Activated naive CD4-positive, alpha-beta T cell treated with anti-CD3 and anti-CD28 coated beads, Interleukin-2, amount 10 ng/mL, durations not matched to agents 7 days and 5 days (primary cell): ENCODE data around the gene PPEF1.

Experiments used
- CTCF ChIA-PET: fragments of 350-600 bp; sonication (Branson Sonifier 250); formaldehyde crosslinking; loops from one replicate; lab custom pipeline; 2021; ENCODE audit warnings: antibody characterized with exemption; lab: Charles Lee
- DNase-seq: peaks from one replicate; pipeline ENCODE4 v3.0.0-alpha.2; 2020
- H3K27ac Mint-ChIP-seq: one replicate; pipeline ENCODE4 v1.8.0; 2021; ENCODE audit warnings: mild to moderate bottlenecking, moderate library complexity, mixed read lengths
- H3K27me3 Mint-ChIP-seq: one replicate; pipeline ENCODE4 v1.8.0; 2021; ENCODE audit warnings: mild to moderate bottlenecking, mixed read lengths
- H3K36me3 Mint-ChIP-seq: one replicate; pipeline ENCODE4 v1.8.0; 2021; ENCODE audit warnings: mixed read lengths
- H3K4me1 Mint-ChIP-seq: one replicate; pipeline ENCODE4 v1.8.0; 2021; ENCODE audit warnings: mixed read lengths
- H3K4me3 Mint-ChIP-seq: one replicate; pipeline ENCODE4 v1.8.0; 2021; ENCODE audit warnings: mild to moderate bottlenecking, moderate library complexity, mixed read lengths
- H3K9me3 Mint-ChIP-seq: one replicate; pipeline ENCODE4 v1.8.0; 2021; ENCODE audit warnings: mixed read lengths

PPEF1 gene

GRCh38 chrX:18707426-18708049 is at the start of gene PPEF1:
Gene PPEF1, plus strand, starts transcription at chrX:18707645. Its CDS starts 136 bp downstream, at chrX:18707781.
- Mint-ChIP-seq H3K4me1 (no peaks in the 10 kb centered on the region), H3K36me3 (no peaks in the 10 kb centered on the region), H3K4me3 (no peak within 1 kb of the TSS), H3K27ac (no peak within 1 kb of the TSS), H3K9me3 (no peaks in the 10 kb centered on the region), H3K27me3 (no peaks in the 10 kb centered on the region)
- no peak for DNase-seq
- CTCF ChIA-PET: no interaction called here

GRCh38 chrX:18661273-18661672 is 46.2 kb upstream of the PPEF1 start:
- H3K27ac Mint-ChIP-seq: no peak overlapping the region

GRCh38 chrX:18664947-18665346 is 42.5 kb upstream of the PPEF1 start:
- CTCF ChIA-PET: no interaction called here
- no peaks in the 10 kb centered on the region for H3K36me3 Mint-ChIP-seq
- no peak overlapping the region for H3K27ac Mint-ChIP-seq
- no peak overlapping the region for H3K4me3 Mint-ChIP-seq
- H3K4me1 Mint-ChIP-seq: peaks cover 9% of the 10 kb centered on the region
- no peaks in the 10 kb centered on the region for H3K27me3 Mint-ChIP-seq
- no peaks in the 10 kb centered on the region for H3K9me3 Mint-ChIP-seq
- no peak for DNase-seq

More at GRCh38 chrX:18661273-18661672, 46.2 kb upstream of the PPEF1 start:
- Mint-ChIP-seq H3K36me3 (no peaks in the 10 kb centered on the region), H3K27me3 (no peaks in the 10 kb centered on the region), H3K9me3 (no peaks in the 10 kb centered on the region), H3K4me3 (no peak overlapping the region), H3K4me1 (no peaks in the 10 kb centered on the region)
- CTCF ChIA-PET: no interaction called here
- DNase-seq: no peak

GRCh38 chrX:18666614-18667013 is 40.8 kb upstream of the PPEF1 start:
- H3K9me3 Mint-ChIP-seq: no peaks in the 10 kb centered on the region
- DNase-seq: no peak
- no peak overlapping the region for H3K27ac Mint-ChIP-seq
- peaks cover 9% of the 10 kb centered on the region for H3K4me1 Mint-ChIP-seq
- H3K4me3 Mint-ChIP-seq: no peak overlapping the region
- H3K27me3 Mint-ChIP-seq: no peaks in the 10 kb centered on the region
- no peaks in the 10 kb centered on the region for H3K36me3 Mint-ChIP-seq
- CTCF ChIA-PET: no interaction called here

DNA sequence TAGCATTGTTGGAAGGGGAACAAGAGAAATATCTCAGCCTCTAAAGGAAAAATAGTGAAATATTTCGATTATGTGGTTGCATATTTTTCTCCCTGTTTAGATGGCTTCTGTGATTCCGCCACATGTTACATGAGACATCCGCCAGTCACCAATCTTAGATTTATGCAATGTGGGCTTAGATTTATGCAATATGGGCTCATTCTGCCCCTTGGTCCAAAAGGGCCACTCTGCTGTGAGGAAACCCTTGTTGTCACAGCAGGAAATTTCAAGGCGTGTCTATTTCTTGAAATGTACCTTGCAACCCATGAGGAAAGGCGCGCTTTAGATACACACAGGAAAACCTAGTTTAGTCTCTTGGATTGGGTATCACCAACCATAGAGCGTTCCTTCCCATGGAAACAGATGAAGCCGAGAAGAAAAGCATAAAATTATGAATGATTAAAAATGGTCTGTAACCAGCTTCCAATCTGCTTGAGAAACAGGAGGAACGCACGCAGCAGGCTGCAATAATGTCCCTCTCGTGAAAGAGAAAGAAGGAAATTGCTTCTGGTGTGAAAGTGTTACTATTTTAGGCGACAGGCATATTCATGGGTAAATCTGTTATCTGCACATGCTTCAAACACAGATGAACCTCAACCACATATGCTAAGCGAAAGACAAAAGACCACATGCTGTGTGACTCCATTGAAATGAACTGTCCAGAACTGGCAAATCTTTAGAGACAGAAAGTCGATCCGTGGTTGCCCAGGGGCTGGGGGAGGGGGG is 39.2 kb upstream of the PPEF1 start:
- Mint-ChIP-seq H3K4me3 (peak overlapping the region; percentile 41), H3K36me3 (no peaks in the 10 kb centered on the region), H3K27me3 (no peaks in the 10 kb centered on the region), H3K9me3 (no peaks in the 10 kb centered on the region), H3K27ac (no peak overlapping the region), H3K4me1 (peaks cover 9% of the 10 kb centered on the region)
- DNase-seq: no peak
- CTCF ChIA-PET: interaction anchor here (0.6 kb wide), 1 partner anchor 353 kb away, joined by 3 read pairs; no protein-coding TSS in a partner anchor

DNA sequence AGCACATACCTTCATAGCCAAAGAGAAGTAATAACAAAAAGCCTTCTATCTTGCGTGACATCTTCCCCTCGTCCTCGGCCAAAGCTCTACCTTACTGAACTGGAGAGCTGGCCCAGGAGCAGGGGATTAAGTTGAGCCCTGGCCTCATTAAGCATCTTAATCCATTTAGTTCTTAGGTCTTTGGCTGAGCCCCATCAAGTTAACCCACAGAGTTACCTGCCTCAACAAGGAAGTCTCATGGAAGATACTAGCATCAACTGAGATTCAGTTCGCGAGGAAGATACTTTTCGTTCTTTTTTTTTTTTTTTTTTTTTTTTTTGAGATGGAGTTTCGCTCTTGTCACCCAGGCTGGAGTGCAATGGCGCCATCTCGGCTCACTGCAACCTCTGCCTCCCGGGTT is 35.4 kb upstream of the PPEF1 start, which contains the start of gene RS1:
RS1 (minus strand) TSS at position 101 of the 400 bp plus-strand sequence; CDS start at position 61, 40 bp downstream.
- Mint-ChIP-seq H3K27me3 (peaks cover 3% of the 10 kb centered on the region), H3K27ac (no peak within 1 kb of the TSS), H3K36me3 (no peaks in the 10 kb centered on the region), H3K9me3 (no peaks in the 10 kb centered on the region), H3K4me1 (peaks cover 16% of the 10 kb centered on the region), H3K4me3 (no peak within 1 kb of the TSS)
- CTCF ChIA-PET: no interaction called here
- no peak for DNase-seq

DNA sequence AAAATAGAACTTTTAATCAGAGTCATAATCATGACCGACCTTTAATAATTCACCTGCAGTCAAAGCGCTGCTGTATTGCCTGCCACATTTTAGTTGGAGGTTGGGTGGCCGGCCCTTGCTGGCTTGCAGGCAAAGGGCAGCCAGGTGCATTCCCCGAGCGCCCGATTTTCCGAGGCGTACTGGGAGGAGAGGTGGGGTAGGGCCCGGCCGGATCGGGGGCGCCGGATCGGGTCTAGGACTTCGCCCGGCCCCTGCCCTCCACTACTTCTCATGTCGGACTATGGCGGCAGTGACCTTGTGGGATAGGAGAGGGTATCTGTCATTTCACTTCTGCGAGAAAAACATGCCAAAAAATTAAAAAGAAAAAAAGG is 33.0 kb upstream of the PPEF1 start:
- peak; percentile 27 for DNase-seq
- no peaks in the 10 kb centered on the region for H3K36me3 Mint-ChIP-seq
- CTCF ChIA-PET: no interaction called here
- H3K4me3 Mint-ChIP-seq: peak overlapping the region; percentile 70
- no peaks in the 10 kb centered on the region for H3K9me3 Mint-ChIP-seq
- H3K27ac Mint-ChIP-seq: peak overlapping the region; percentile 82
- peaks cover 15% of the 10 kb centered on the region for H3K4me1 Mint-ChIP-seq
- H3K27me3 Mint-ChIP-seq: peaks cover 3% of the 10 kb centered on the region

GRCh38 chrX:18674788-18675735 is 32.4 kb upstream of the PPEF1 start:
- peaks cover 15% of the 10 kb centered on the region for H3K4me1 Mint-ChIP-seq
- H3K36me3 Mint-ChIP-seq: no peaks in the 10 kb centered on the region
- CTCF ChIA-PET: no interaction called here
- peaks cover 3% of the 10 kb centered on the region for H3K27me3 Mint-ChIP-seq
- H3K27ac Mint-ChIP-seq: peak overlapping the region; percentile 82
- no peaks in the 10 kb centered on the region for H3K9me3 Mint-ChIP-seq
- peak overlapping the region; percentile 70 for H3K4me3 Mint-ChIP-seq
- DNase-seq: peak; percentile 77

- Mint-ChIP-seq H3K27me3 (peaks cover 3% of the 10 kb centered on the region), H3K4me1 (peaks cover 15% of the 10 kb centered on the region), H3K36me3 (no peaks in the 10 kb centered on the region), H3K4me3 (no peak overlapping the region), H3K9me3 (no peaks in the 10 kb centered on the region), H3K27ac (no peak overlapping the region)
- no peak for DNase-seq
- CTCF ChIA-PET: no interaction called here
Measured at GRCh38 chrX:18676050-18676449, 31.4 kb upstream of the PPEF1 start.

DNA sequence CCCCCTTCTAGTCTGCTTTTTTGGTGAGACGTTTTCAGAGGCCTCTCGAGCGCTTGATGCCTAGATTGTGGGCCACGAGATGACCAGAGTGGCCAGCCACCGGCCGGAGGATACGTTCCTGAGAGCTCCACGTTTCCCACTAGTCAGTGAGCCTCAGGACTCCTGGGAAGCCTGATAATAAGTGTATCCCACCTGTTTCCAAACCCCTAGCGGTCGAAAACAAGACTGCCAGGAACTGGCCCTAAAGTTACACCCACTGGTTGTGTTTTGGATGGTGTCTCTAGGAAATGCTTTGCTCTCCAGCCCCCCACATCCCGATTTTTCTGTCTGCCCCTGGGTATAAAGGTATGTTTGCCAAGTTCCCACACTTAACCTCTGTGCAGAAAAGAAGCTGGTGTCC is 31.0 kb upstream of the PPEF1 start:
- no peaks in the 10 kb centered on the region for H3K36me3 Mint-ChIP-seq
- no peak overlapping the region for H3K4me3 Mint-ChIP-seq
- no peak for DNase-seq
- H3K4me1 Mint-ChIP-seq: peaks cover 15% of the 10 kb centered on the region
- H3K27me3 Mint-ChIP-seq: peaks cover 3% of the 10 kb centered on the region
- no peaks in the 10 kb centered on the region for H3K9me3 Mint-ChIP-seq
- no peak overlapping the region for H3K27ac Mint-ChIP-seq
- CTCF ChIA-PET: no interaction called here

DNA sequence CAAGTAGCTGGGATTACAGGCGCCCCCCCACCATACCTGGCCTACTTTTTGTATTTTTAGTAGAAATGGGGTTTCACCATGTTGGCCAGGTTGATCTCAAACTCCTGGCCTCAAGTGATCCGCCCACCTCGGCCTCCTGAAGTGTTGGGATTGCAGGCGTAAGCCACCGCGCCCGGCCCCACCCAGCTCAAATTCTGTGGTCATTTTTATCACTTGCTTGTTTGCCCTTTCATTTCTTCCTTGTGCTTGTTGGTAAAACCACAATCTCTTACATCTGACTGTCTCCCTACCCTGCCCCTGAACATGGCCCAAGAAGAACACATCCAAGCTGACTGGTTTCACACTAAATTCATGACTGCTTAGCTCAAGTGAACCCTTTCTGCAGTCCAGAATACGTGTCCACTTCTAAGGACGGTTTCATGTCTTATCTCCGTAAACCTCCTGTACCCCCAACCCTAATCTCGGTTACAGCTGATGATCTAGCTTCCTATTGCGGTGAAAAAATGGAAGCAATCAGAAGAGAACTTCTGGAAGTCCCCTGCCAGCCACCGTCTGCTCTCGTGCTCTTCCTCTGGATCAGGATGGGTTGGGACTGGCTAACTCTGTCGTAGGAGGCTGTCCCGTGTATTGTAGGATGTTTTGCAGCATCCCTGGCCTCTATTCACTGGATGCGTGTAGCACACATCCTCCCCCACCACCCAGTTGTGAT is 30.1 kb upstream of the PPEF1 start:
- Mint-ChIP-seq H3K9me3 (no peaks in the 10 kb centered on the region), H3K27ac (peak overlapping the region; percentile 84), H3K27me3 (peaks cover 3% of the 10 kb centered on the region), H3K4me3 (no peak overlapping the region), H3K4me1 (peaks cover 15% of the 10 kb centered on the region), H3K36me3 (no peaks in the 10 kb centered on the region)
- CTCF ChIA-PET: no interaction called here
- DNase-seq: no peak

DNA sequence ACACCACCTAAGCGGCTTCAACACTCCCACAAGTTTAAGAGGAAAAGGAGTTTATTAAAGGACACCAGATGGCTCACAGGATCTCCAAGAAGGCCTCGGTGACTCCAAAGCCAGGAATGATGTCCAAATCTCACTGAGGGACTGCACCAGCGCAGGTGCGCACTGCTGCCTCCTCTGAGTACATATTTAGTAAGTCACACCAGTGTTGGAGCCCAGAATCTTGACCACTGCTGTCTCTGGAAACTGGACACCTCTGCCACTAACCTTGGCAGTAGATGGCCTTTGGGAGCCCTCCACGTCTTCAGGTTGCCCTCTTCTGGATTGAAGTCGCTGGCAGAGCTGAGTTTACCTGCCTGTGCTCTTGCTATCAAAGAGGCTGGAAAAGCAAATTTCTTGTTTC is 25.4 kb upstream of the PPEF1 start:
- Mint-ChIP-seq H3K36me3 (no peaks in the 10 kb centered on the region), H3K4me1 (peaks cover 8% of the 10 kb centered on the region), H3K27ac (no peak overlapping the region), H3K27me3 (no peaks in the 10 kb centered on the region), H3K4me3 (no peak overlapping the region), H3K9me3 (no peaks in the 10 kb centered on the region)
- DNase-seq: no peak
- CTCF ChIA-PET: no interaction called here

- CTCF ChIA-PET: no interaction called here
- Mint-ChIP-seq H3K9me3 (no peaks in the 10 kb centered on the region), H3K27me3 (no peaks in the 10 kb centered on the region), H3K4me1 (peaks cover 3% of the 10 kb centered on the region), H3K4me3 (no peak overlapping the region), H3K27ac (no peak overlapping the region), H3K36me3 (no peaks in the 10 kb centered on the region)
- no peak for DNase-seq
Measured at GRCh38 chrX:18682979-18683387, 24.5 kb upstream of the PPEF1 start.
